Stimulated activated CD8-positive, alpha-beta memory T cell treated with anti-CD3 and anti-CD28 coated beads, Interleukin-12 subunit alpha, Interleukin-12 subunit beta, amount 100 ng/mL, for 4 hours (primary cell): ENCODE measurements around the gene SMAD4.

Source experiments
- DNase-seq: peaks from one replicate; pipeline ENCODE4 v3.0.0-alpha.2; 2020; ENCODE audit warnings: low read depth

The SMAD4 gene

GRCh38 chr18:51021226-51021965 lies 8.6 kb upstream of the SMAD4 start:
- DNase-seq = no peak

- no peak for DNase-seq
These were observed 4.5 kb upstream of the SMAD4 start for GRCh38 chr18:51025512-51025911.

GRCh38 chr18:51028201-51028805 lies 1.7 kb upstream of the SMAD4 start:
- DNase-seq = no peak

- DNase-seq = no peak
These were observed 677 bp upstream of the SMAD4 start for GRCh38 chr18:51029378-51029693.

- DNase-seq = peak; percentile 46
These were observed 685 bp downstream of the SMAD4 start for GRCh38 chr18:51030537-51031258.

GRCh38 chr18:51032193-51032592 lies 2.2 kb downstream of the SMAD4 start:
- DNase-seq = no peak

GRCh38 chr18:51037230-51037629 lies 7.2 kb downstream of the SMAD4 start:
- DNase-seq = no peak

GRCh38 chr18:51038110-51038509 lies 8.1 kb downstream of the SMAD4 start:
- DNase-seq = no peak

- no peak for DNase-seq
These were observed 9.4 kb downstream of the SMAD4 start for GRCh38 chr18:51039138-51040112.

GRCh38 chr18:51041677-51042352 lies 11.8 kb downstream of the SMAD4 start:
- no peak for DNase-seq

GRCh38 chr18:51044928-51045585 lies 15.0 kb downstream of the SMAD4 start:
- DNase-seq = no peak

- no peak for DNase-seq
These were observed 18.2 kb downstream of the SMAD4 start for GRCh38 chr18:51048190-51048589.

GRCh38 chr18:51049137-51049536 lies 19.1 kb downstream of the SMAD4 start:
- DNase-seq = no peak

- no peak for DNase-seq
These were observed 21.2 kb downstream of the SMAD4 start for GRCh38 chr18:51051105-51051712.

- DNase-seq = no peak
These were observed 23.8 kb downstream of the SMAD4 start for GRCh38 chr18:51053814-51054213.

- no peak for DNase-seq
These were observed 24.8 kb downstream of the SMAD4 start for GRCh38 chr18:51054764-51055163.

- no peak for DNase-seq
These were observed 30.0 kb downstream of the SMAD4 start for GRCh38 chr18:51059969-51060368.

- no peak for DNase-seq
These were observed 34.2 kb downstream of the SMAD4 start for GRCh38 chr18:51064256-51064655.

- no peak for DNase-seq
These were observed 36.3 kb downstream of the SMAD4 start for GRCh38 chr18:51066273-51066672.

- no peak for DNase-seq
These were observed 38.1 kb downstream of the SMAD4 start for GRCh38 chr18:51068105-51068504.

- DNase-seq = no peak
These were observed 39.9 kb downstream of the SMAD4 start for GRCh38 chr18:51069885-51070284.
